Measurements from ENCODE around the gene TPI1.
"Not testable (repeated sequence)": the region's sequence is repeated elsewhere in the genome, so short reads cannot be mapped to it uniquely, and the experiment has no call there.

TPI1 gene

DNA sequence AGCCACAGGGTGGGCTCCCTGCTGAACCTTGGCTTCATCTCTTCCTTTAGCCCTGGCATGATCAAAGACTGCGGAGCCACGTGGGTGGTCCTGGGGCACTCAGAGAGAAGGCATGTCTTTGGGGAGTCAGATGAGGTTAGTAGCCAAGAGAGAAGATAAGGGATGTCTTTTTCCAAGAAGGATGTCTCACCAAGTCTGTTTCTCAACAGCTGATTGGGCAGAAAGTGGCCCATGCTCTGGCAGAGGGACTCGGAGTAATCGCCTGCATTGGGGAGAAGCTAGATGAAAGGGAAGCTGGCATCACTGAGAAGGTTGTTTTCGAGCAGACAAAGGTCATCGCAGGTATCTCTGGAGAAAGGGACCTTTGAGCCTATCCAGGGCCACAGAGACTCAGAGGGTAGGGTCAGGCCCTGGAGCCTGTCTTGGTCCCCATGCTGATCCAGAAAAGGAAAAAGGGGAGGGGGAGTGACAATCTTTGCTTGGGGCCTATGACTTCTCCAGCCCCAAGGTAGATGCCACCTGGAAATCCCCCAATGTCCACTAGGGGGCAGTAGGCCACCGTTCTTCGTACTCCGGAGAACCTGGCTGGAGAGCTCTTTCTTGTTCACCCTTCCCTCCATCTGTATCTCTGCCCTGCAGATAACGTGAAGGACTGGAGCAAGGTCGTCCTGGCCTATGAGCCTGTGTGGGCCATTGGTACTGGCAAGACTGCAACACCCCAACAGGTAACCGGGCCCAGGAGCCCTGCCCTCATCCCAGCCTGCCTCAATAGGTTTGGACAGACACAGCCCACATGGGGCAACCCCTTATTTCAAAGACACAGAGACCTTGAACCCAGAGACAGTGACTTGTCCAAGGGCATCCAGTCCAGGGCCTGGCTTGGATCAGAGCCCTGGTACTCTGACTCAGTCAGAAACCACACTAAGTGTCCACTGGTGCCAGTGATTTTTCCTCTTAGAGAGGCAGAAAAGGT is 2.0 kb downstream of the TPI1 start:
- DNase-seq: peak; percentile 87

DNA sequence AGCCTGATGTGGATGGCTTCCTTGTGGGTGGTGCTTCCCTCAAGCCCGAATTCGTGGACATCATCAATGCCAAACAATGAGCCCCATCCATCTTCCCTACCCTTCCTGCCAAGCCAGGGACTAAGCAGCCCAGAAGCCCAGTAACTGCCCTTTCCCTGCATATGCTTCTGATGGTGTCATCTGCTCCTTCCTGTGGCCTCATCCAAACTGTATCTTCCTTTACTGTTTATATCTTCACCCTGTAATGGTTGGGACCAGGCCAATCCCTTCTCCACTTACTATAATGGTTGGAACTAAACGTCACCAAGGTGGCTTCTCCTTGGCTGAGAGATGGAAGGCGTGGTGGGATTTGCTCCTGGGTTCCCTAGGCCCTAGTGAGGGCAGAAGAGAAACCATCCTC is 3.0 kb downstream of the TPI1 start:
- DNase-seq: not testable (repeated sequence)

DNA sequence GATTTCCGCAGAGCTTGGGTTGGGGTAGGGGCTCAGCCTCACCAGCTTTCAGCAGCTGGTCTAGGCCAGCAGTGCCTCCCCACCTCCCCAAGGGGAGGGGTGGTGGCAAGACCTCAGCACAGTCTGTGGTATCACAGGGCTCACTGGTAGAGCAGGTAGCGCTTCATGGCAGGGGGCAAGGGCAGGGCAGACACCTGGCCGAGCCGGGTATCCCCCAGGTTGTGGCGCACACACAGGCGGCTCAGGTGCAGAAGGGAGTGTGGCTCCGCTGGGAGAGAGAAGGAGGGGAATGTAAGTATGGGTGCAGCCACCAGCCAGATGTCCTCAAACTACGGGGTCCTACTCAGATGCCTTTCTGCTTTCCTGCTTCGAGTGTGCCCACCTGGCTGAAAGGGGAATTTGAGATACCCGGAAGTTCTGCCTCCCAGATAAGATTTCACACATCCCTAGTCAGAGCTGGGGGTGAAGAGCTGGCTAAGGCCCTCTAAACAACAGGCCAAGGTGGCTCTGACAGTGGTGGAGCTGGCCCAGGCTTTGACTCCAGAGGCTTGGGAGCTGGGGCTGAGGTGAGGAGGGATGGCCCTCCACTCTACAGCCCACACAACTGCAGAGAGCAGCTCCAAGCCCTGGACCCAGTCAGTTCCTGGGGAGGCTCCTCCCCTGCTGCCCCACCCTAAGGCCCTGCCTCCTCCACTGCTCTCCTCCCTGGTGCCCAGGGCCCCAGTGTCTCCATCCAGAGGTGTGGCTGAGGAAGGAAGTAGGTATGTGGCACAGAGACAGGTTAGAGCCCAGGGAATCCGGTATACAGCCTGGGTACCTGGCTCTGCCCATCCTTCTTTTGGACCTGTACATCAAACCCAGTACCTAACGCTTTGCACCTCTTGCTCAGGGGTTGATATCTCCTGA is 4.0 kb downstream of the TPI1 start:
- DNase-seq: peak; percentile 64

DNA sequence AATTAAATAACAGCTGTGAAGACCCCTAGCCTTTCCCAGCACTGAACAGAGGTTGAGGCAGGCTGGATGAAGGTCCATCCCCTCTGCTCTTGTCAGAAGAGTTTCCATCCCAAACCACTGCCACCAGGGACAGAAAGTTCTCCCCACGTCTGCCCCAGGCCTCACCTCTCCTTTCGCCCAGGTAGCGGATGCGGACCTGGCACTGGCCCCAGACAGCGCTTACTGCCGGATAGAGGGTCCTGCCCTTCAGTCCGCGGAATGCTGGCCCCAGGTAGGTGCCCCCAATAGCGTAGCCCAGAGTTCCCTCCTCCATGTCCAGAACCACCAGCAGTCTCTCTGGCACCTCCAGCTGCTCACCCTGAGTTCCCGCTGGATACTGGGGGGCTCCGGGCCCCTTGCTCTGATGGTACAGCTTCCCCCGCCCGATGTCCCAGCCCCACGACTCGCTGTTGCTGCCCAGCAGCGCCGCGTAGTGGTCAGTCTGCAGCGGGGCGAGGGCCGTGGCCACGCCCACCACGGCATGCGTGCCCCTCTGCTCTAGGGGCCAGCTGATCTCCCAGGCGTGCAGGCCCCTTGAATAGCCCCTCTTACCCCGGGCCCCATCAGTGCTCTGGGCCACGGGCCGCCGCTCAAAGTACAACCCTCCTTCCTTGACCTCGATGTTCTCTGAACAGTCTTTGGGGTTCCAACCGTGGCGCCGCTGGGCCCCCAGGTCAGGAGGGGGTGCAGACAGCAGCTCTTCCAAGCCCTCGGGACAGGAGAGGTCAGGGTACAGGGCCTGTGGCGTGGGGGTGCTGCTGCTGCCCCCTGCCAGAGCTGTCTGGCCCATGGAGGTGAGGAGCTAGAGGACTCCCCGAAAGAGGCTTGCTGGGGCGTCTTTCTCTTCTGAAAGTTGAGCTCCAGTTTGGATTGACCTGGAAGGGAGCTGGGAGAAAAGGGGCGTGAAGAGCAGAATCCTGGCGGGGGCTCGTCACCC is 5.0 kb downstream of the TPI1 start:
- DNase-seq: peak; percentile 87

DNA sequence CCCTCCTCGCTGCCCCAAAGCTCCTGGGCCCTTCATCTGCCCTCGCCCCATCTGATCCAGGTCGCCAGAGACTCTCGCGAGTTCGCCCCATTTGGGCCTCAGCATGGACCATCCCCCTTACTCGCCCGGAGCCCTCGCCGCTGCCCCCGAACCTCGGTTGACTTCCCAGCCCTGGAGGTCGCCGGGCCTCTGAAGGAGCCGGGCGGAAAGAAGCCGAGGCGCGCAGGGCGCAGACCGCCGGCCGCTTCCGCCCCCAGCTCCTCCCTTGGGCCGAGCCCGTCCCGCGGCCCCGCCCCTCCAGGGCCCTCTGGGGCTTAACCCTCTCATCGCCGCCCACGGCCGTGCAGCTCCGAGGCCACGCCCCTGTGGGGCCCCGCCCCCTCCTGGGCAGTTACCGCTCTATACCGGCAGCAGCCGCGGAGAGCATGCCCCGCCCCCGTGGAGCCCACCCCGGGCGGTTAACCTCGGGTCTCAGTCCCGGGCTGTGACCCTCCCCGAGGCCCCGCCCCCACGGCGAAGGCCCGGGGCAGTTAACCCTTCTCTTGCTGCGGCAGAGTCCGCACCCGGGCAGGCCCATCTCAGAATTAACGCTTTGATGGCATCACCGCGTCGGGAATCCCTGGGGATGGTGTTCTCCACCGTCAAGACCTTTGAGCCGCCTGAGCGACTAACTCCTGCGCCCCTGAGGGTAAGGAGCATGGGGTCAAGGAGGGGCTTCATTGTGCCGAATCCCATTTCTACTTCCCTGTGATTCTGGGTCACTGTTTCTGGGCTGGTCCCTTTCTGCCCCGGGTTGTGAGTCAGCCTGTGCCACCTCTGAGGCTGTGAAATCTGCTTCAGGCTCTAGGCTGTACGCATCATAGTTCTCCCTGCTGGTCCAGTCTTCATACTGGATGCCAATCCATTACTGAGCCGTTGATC is 6.0 kb downstream of the TPI1 start, which contains the start of gene SPSB2:
Gene SPSB2 (minus strand): TSS at position 210 of the 921 bp plus-strand sequence. CDS start 402 bp downstream, outside the sequence.
- peak; percentile 98 for DNase-seq

DNA sequence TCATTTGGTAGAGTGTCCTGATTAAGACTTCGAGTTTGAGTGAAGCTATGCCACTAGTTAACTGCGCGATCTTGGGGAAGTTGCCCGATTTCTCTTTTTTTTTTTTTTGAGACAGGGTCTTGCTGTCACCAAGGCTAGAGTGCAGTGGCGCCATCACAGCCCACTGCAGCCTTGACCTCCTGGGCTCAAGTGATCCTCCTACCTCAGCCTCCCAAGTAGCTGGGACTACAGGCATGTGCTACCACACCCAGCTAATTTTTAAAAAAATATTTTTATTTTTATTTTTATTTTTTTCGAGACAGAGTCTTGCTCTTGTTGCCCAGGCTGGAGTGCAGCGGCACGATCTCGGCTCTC is 6.7 kb downstream of the TPI1 start:
- DNase-seq: not testable (repeated sequence)

DNA sequence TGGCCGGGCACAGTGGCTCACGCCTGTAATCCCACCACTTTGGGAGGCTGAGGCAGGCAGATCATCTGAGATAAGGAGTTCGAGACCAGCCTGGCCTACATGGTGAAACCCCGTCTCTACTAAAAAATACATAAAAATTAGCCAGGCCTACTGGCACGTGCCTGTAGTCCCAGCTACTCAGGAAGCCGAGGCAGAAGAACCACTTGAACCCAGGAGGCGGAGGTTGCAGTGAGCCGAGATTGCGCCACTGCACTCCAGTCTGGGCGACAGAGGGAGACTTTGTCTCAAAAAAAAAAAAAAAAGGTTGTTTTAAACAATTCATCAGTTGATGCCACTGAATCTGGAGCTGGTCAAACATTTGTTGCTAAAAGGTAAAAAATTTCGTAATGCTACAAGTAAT is 12.5 kb downstream of the TPI1 start:
- DNase-seq: not testable (repeated sequence)

DNA sequence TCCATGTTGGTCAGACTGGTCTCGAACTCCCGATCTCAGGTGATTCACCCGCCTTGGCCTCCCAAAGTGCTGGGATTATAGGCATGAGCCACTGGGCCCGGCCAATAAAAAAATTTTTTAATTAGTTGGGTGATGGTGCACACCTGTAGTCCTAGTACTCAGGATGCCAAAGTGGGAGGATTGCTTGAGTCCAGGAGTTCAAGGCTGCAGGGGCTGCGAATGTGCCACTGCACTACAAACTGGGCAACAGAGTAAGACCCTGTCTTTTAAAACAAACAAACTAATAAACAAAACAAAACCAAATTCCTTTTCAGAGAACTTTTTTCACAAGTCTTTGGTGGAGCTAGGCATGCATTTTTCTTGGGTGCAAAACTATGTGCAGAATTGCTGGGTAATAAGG is 15.9 kb downstream of the TPI1 start:
- no peak for DNase-seq

DNA sequence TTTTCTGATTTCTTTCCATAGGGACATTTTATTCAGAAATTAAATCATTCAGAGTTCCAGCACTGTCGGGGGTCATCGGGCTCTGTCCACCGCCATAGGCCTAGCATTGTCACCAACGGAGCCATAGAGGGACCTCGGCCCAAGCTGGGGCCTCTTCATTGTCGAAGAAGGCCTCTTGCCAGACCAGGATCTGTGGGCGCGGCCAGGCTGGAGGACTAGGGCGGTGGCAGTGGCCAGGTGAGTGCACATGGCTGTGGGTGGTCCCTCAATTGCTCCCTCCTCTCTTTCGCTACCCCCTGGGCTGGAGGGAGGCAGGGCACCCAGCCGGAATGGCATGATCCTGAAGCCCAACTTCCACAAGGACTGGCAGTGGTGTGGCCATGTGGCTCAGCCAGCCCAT is 16.4 kb downstream of the TPI1 start:
- DNase-seq: no peak

DNA sequence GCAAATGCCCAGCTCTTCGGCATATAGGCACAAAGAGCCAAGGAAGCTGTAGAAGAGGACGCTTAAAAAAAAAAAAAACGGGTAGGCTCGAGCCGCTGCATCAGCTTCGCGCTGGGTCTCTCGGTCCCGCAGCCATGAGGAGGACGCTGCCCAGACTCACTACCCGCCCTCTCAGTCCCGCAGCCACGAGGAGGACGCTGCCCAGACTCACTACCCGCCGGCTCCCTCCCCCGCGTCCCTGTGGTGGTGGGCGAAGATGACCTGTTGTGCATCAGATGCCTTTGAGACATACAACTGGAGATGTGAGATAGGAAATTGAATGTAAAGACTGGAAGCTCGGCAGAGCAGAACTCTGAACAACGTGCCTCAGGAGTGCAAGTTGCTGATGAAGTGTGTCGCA is 17.2 kb downstream of the TPI1 start:
- no peak for DNase-seq

DNA sequence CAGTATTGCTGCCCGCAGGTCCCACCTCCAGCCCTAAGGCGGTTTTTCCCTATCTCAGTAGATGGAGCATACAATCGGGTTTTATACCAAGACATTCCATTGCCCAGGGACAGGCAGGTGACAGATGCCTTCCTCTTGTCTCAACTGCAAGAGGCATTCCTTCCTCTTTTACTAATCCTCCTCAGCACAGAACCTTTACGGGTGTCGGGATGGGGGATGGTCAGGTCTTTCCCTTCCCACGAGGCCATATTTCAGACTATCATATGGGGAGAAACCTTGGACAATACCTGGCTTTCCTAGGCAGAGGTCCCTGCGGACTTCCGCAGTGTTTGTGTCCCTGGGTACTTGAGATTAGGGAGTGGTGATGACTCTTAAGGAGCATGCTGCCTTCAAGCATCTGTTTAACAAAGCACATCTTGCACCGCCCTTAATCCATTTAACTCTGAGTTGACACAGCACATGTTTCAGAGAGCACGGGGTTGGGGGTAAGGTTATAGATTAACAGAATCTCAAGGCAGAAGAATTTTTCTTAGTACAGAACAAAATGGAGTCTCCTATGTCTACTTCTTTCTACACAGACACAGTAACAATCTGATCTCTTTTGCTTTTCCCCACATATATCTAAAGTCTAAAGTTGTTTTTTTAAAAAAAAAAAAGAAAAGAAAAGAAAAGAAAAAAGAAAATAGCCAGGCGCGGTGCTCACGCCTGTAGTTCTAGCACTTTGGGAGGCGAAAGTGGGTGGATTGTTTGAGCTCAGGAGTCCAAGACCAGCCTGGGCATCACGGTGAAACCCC is 19.1 kb downstream of the TPI1 start:
- DNase-seq: not testable (repeated sequence)

DNA sequence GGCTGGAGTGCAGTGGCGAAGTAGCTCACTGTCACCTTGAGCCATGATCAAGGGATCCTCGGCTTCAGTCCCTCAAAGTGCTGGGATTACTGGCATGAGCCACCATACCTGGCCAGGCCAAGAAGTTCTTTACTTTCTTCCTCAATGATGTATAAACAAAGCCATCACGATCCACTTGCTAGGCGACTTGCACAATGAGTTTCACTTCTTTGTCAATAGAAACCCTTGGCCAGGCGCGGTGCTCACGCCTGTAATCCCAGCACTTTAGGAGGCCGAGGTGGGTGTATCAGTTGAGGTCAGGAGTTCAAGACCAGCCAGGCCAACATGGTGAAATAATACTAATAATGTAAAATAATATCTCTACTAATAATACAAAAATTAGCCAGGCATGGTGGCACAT is 20.1 kb downstream of the TPI1 start:
- DNase-seq: no peak

DNA sequence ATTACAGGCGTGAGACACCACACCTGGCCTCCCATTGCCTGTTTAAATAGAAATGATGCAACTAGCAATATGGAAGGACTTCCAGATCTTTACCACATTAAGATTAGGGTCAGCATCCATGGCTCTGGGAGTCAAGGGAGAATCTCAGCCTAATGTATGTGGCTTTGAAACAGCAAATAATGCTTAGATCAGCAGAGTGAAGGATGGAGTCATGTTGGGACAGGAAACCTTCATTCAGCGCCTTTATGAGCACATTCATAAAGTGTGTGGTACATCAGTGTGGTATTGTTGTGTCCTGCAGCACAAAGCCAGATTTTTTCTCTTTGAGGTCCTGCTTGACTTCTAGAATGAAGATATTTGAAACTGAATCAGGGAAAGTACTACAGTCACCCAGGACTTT is 21.0 kb downstream of the TPI1 start:
- DNase-seq: no peak

DNA sequence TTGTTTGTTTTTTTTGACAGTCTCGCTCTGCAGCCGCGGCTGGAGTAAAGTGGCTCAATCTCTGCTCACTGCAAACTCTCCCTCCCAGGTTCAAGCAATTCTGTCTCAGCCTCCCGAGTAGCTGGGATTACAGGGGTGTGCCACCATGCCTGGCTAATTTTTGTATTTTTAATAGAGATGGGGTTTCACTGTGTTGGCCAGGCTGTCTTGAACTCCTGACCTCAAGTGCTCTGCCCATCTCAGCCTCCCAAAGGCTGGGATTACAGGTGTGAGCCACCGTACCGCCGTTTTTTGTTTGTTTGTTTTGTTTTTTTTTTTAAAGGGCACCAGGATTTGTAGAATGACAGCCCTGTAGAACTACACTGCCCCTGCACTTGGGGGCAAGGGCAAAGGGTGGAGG is 21.5 kb downstream of the TPI1 start:
- DNase-seq: not testable (repeated sequence)

DNA sequence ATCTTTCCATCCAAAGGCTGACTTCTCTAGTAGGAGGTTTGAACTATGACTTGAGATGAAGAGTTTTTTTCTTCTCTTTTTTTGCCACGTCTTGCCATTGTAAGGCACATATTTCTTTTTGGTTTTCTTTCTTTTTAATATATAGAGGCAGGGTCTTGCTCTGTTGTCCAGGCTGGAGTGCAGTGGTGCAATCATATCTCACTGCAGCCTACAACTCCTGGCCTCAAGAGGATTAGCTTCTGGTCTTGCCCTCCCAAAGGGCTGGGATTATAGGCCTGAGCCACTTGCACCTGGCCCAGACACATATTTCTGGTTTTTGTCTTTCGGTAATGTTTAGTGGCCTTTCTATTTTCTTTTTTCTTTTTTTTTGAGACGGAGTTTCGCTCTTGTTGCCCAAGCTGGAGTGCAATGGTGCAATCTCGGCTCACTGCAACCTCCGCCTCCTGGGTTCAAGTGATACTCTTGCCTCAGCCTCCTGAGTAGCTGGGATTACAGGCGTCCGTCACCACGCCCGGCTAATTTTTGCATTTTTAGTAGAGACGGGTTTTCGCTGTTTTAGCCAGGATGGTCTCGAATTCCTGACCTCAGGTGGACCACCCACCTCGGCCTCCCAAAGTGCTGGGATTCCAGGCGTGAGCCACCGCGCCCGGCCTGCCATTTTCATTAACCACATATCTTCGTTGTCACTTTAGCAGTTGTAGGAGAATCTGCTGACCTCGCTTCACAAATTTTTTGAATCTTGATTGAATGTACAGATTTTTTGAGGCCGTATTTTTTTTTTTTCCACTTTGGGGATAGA is 22.6 kb downstream of the TPI1 start:
- DNase-seq: not testable (repeated sequence)

DNA sequence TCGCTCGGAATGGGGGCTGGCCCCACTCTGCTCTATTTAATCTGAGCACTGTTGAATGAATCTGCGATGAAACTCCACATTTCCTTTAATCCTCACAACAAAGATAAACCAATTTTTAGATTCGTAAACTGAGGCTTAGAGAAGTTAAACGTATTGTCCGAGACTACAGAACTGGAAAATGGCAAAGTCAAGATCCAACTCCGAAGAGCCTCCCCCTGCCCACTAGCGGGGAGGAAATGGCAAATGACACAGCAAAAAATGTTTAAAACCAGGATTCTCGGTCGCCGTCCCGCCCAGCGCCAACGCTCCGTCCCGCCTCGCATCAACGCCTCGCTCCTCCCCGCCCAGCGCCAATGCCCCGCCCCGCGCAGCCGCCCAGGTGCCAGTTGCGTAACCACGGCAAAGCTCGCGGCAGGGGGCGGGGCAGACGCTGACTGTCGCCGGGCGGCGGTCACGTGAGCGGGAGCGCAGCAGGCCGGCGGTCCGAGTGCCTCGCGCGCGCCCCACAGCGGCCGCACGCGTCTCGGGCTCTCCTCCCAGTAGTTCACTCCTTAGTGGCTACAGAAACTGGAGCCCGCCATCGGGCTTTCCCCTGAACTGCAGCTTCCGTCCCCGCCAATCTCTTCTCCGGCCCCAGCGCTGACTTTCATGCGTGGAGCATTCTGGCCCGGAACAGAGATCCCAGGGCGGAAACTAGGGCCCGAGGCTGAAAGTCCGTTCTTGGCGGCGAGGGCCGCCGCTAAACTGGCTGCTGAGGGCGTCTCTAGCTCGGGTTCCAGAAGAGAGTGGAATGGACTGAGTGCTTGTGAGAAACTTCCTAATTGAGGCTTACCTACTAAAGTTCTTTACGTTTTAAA is 23.7 kb downstream of the TPI1 start:
- DNase-seq: peak; percentile 99

DNA sequence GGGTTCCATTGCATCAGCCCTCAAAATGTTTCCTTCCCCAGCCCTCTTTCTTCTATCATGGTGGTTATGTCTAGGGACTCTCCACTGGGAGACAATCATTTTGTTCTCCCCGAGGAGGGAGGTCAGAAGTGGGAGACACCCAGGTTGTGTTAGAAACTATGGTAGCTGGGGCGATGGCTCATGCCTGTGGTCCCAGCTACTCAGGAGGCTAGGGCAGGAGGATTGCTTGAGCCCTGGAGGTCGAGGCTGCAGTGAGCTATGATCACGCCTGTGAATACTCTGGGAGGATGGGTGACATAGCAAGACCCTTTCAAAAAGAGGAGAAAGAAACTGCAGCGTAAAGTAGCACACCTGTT is 24.3 kb downstream of the TPI1 start:
- DNase-seq: no peak

DNA sequence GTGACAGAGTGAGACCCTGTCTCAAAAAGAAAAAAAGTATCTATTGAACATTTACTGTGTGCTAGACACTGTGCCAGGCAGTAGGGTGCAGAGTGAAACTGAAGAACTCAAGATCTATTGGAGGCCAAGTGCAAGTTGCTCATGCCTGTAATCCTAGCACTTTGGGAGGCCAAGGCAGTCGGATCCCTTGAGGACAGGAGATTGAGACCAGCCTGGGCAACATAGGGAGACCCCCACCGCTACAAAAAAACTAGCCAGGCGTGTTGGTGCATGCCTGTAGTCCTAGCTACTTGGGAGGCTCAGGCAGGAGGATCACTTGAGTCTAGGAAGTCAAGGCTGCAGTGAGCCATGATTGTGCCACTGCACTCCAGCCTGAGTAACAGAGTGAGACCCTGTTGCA is 25.4 kb downstream of the TPI1 start:
- not testable (repeated sequence) for DNase-seq

DNA sequence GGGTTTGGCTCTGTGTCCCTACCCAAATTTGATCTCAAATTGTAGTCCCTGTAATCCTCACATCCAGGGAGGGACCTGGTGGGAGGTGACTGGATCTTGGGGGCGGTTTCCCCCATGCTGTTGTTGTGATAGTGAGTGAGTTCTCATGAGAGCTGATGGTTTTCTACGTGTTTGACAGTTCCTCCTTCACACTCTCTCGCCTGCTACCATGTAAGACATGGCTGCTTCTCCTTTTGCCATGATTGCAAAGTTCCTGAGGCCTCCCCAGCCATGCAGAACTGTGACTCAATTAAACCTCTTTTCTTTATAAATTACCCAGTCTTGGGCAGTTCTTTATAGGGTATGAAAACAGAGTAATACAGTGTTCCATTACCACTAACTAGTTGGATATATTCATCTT is 27.0 kb downstream of the TPI1 start:
- no peak for DNase-seq
